Neuronal stem cell (in vitro differentiated cells): ENCODE data around the gene CFAP65.

ENCODE experiments used
- DNase-seq: peaks from one replicate; pipeline ENCODE4 v3.0.0-alpha.2; 2013; ENCODE audit warnings: low spot score
- H2AFZ ChIP-seq: one replicate; pipeline ENCODE4 v1.6.1; 2013; ENCODE audit warnings: mild to moderate bottlenecking, low read length, inconsistent platforms
- H2AK5ac ChIP-seq: 2 replicates; pipeline ENCODE4 v1.6.1; 2013; ENCODE audit warnings: low read depth, mild to moderate bottlenecking, inconsistent platforms, low read length, moderate library complexity, mixed read lengths
- H2BK120ac ChIP-seq: 2 replicates; pipeline ENCODE4 v1.6.1; 2013; ENCODE audit warnings: low read depth, mild to moderate bottlenecking, inconsistent platforms, low read length, moderate library complexity, mixed read lengths
- H2BK12ac ChIP-seq: one replicate; pipeline ENCODE4 v1.6.1; 2013; ENCODE audit warnings: low read length, inconsistent platforms
- H2BK15ac ChIP-seq: 2 replicates; pipeline ENCODE4 v1.6.1; 2013; ENCODE audit warnings: mild to moderate bottlenecking, low read length, inconsistent platforms, mixed read lengths
- H2BK5ac ChIP-seq: one replicate; pipeline ENCODE4 v1.6.1; 2013; ENCODE audit warnings: inconsistent platforms, mild to moderate bottlenecking, low read length, moderate library complexity
- H3K14ac ChIP-seq: one replicate; pipeline ENCODE4 v1.6.1; 2013; ENCODE audit warnings: low read length, inconsistent platforms
- H3K18ac ChIP-seq: 2 replicates; pipeline ENCODE4 v1.6.1; 2013; ENCODE audit warnings: low read length, inconsistent platforms
- H3K23ac ChIP-seq: 2 replicates; pipeline ENCODE4 v1.6.1; 2013; ENCODE audit warnings: low read depth, mild to moderate bottlenecking, mixed read lengths, low read length, inconsistent platforms; ENCODE audit not compliant: poor library complexity
- H3K27ac ChIP-seq: replicated peaks from 3 replicates; pipeline ENCODE4 v1.5.1; 2013; ENCODE audit warnings: low read length, inconsistent platforms
- H3K27me3 ChIP-seq, 3 experiments: 2 replicates each; pipeline ENCODE4 v1.6.1; 2013; ENCODE audit warnings: low read length in 3 of 3, mild to moderate bottlenecking in 2 of 3, inconsistent platforms in 1 of 3, low read depth in 1 of 3, mixed read lengths in 1 of 3, moderate library complexity in 1 of 3; ENCODE audit not compliant: control insufficient read depth in 3 of 3, insufficient read depth in 3 of 3
- H3K36me3 ChIP-seq, 2 donors: replicated peaks in 1 of 2; 2 replicates each; pipeline ENCODE4 v1.6.1; 2013; ENCODE audit warnings: low read length in 2 of 2; ENCODE audit not compliant: control insufficient read depth in 2 of 2, insufficient read depth in 2 of 2
- H3K4ac ChIP-seq: 2 replicates; pipeline ENCODE4 v1.6.1; 2013; ENCODE audit warnings: inconsistent platforms, mild to moderate bottlenecking, low read length, moderate library complexity
- H3K4me1 ChIP-seq, 2 donors: 1 replicate in 1 of 2; 2 replicates in 1 of 2; pipeline ENCODE4 v1.6.1; 2013; ENCODE audit warnings: low read length in 2 of 2, low read depth in 1 of 2; ENCODE audit not compliant: control insufficient read depth in 2 of 2, insufficient read depth in 1 of 2
- H3K4me2 ChIP-seq: one replicate; pipeline ENCODE4 v1.6.1; 2013; ENCODE audit warnings: mild to moderate bottlenecking, low read length, inconsistent platforms; ENCODE audit not compliant: insufficient read depth, poor library complexity, severe bottlenecking
- H3K4me3 ChIP-seq, 2 donors: 2 replicates each; pipeline ENCODE4 v1.5.1; 2013; ENCODE audit warnings: low read length in 2 of 2, mild to moderate bottlenecking in 2 of 2, inconsistent platforms in 1 of 2, moderate library complexity in 1 of 2
- H3K79me1 ChIP-seq: one replicate; pipeline ENCODE4 v1.6.1; 2013; ENCODE audit warnings: low read depth, mild to moderate bottlenecking, inconsistent platforms, low read length, moderate library complexity
- H3K9ac ChIP-seq: one replicate; pipeline ENCODE4 v1.6.1; 2013; ENCODE audit warnings: mild to moderate bottlenecking, low read depth, low read length, inconsistent platforms; ENCODE audit not compliant: poor library complexity
- H3K9me3 ChIP-seq, 2 donors: replicated peaks in 1 of 2; 2 replicates each; pipeline versions ENCODE3 to v1.6.1; 2013; ENCODE audit warnings: low read length in 2 of 2, mild to moderate bottlenecking in 2 of 2, inconsistent platforms in 1 of 2, low read depth in 1 of 2, mixed read lengths in 1 of 2, moderate library complexity in 1 of 2; ENCODE audit not compliant: control insufficient read depth in 2 of 2, insufficient read depth in 1 of 2
- H4K8ac ChIP-seq: one replicate; pipeline ENCODE4 v1.6.1; 2013; ENCODE audit warnings: low read depth, mild to moderate bottlenecking, inconsistent platforms, low read length, moderate library complexity
- H4K91ac ChIP-seq: one replicate; pipeline ENCODE4 v1.6.1; 2013; ENCODE audit warnings: low read length, low read depth, mild to moderate bottlenecking, inconsistent platforms; ENCODE audit not compliant: poor library complexity
- WGBS, 2 donors: extraction: QIAGEN DNeasy Blood & Tissue Kit; methylation state at CpG; one replicate each; pipeline ENCODE4 v1.1.7; 2013; ENCODE audit warnings: missing lambda C conversion rate in 2 of 2, mixed read lengths in 1 of 2; ENCODE audit not compliant: insufficient read length in 2 of 2, insufficient replicate concordance in 1 of 2; ENCODE audit errors: extremely low coverage in 2 of 2; 5-methylcytosine and 5-hydroxymethylcytosine counted together

Gene CFAP65

DNA sequence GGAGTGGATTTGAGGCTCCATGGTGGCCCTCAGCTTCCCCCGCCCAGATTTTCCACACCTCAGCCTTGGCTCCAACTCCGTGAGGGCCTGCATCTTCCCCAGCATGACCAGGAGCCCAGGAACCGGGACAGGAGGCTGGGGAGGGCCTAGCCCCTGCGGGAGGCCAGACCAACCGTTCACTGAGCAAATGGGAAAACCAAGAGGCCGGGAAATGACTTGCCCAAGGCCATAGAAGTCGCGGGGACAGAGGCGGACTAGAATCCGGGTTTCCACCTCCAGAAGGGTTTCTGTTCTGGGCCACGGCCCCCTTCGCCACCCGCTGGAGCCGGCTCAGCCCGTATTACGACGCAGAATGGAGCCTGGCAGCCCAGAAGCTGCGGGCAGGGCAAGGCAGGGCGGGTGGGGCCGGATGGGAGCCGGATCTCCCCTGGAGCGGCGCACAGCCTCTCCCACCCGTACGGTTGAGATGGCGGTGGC lies 40.2 kb downstream of the CFAP65 start:
- no peak overlapping the region for H4K8ac ChIP-seq
- H3K36me3 ChIP-seq, result no peaks in the 10 kb centered on the region
- no peak overlapping the region for H2BK15ac ChIP-seq
- no peak overlapping the region for H3K4me3 ChIP-seq
- peak overlapping the region; percentile 99 for H3K23ac ChIP-seq
- peaks cover 0 to 1% of the 10 kb centered on the region in 2 donors for H3K9me3 ChIP-seq
- no peaks in the 10 kb centered on the region for H3K79me1 ChIP-seq
- peak overlapping the region; percentile 57 for H3K18ac ChIP-seq
- H3K27me3 ChIP-seq, result peaks cover 34 to 95% (median 94%) of the 10 kb centered on the region in 3 experiments
- H3K4ac ChIP-seq, result no peak overlapping the region
- peaks cover 9 to 21% of the 10 kb centered on the region in 2 donors for H3K4me1 ChIP-seq
- H2AFZ ChIP-seq, result peak overlapping the region; percentile 73
- no peak overlapping the region for H2BK120ac ChIP-seq
- H3K4me2 ChIP-seq, result no peak overlapping the region
- peak overlapping the region; percentile 1 for H2AK5ac ChIP-seq
- no peak overlapping the region for H3K27ac ChIP-seq
- no CpG with 5 or more reads among the region's 26 CpGs for WGBS, 2 donors
- no peak overlapping the region for H3K14ac ChIP-seq
- no peak overlapping the region for H2BK5ac ChIP-seq
- no peak for DNase-seq
- H3K9ac ChIP-seq, result no peak overlapping the region
- no peak overlapping the region for H4K91ac ChIP-seq
- no peak overlapping the region for H2BK12ac ChIP-seq

DNA sequence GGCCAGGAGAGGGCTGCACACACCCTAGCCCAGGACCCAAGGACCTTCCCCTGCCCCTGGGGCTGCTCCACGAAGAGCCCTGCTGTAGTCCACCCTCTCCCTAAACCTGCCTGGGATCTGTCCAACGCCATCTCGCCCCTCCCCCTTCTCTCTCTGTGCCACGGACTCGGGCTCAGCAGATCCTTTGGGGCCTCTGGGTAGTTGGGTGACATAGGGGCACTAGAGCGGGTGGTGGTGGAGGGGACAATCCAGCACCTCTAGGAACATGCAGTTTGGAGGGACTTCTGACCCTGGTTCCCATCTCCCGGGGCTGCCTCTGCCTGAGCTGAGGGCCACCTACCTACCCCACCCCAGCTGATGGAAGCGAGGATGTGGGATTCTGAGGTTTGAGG lies 40.8 kb downstream of the CFAP65 start:
- Histone ChIP-seq H3K18ac (peak overlapping the region; percentile 35), H3K27ac (no peak overlapping the region), H4K91ac (no peak overlapping the region), H3K4me3 (peak overlapping the region in 1 of 2 donors; percentile 7), H3K4ac (no peak overlapping the region), H3K9ac (no peak overlapping the region), H3K4me2 (peak overlapping the region; percentile 11), H2BK15ac (no peak overlapping the region), H3K9me3 (peaks cover 0 to 1% of the 10 kb centered on the region in 2 donors), H2BK5ac (no peak overlapping the region), H3K4me1 (peaks cover 9 to 23% of the 10 kb centered on the region in 2 donors), H4K8ac (no peak overlapping the region), H3K36me3 (no peaks in the 10 kb centered on the region), H2BK12ac (no peak overlapping the region), H2BK120ac (no peak overlapping the region), H3K27me3 (peaks cover 37 to 96% (median 92%) of the 10 kb centered on the region in 3 experiments), H2AK5ac (peak overlapping the region; percentile 61), H3K23ac (peak overlapping the region; percentile 87), H3K14ac (no peak overlapping the region), H3K79me1 (no peaks in the 10 kb centered on the region), H2AFZ (no peak overlapping the region)
- WGBS, 2 donors, result no CpG with 5 or more reads among the region's 8 CpGs
- DNase-seq, result no peak

DNA sequence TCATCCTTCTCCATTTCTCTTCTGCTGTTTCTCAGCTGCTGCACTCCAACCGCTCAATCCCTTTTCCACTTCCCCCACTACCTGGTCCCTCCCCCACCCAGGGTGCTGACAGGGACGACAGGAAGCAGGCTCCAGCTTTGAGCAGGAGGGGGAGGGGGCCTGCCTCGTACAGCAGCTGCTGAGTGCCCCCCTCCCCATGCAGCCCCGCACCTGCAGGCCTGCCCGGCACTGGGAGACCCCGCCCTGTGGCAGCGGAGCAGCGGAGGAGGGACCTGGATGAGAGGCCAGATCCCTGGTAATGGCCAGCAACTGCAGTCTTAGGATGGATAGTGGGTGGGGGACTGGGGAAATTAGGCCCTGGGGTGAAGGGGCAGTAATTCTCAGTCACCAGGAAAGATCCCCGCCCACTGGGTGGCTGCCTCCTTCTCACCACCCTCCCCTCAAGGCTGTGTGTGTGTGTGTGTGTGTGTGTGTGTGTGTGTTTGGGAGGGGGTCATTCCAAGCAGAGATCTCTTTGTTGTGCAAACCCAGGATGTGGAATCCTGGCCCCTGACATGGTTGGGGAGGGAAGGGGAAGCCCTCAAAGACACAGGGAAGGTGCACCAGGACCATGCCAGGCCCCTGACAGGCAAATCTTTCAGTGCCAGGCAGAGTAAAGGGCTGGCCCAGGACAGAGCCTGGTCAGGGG lies 41.3 kb downstream of the CFAP65 start:
- peaks cover 9 to 23% of the 10 kb centered on the region in 2 donors for H3K4me1 ChIP-seq
- peaks cover 42 to 96% (median 92%) of the 10 kb centered on the region in 3 experiments for H3K27me3 ChIP-seq
- H3K36me3 ChIP-seq, result no peaks in the 10 kb centered on the region
- H2AK5ac ChIP-seq, result peak overlapping the region; percentile 61
- H2AFZ ChIP-seq, result no peak overlapping the region
- no peak overlapping the region for H3K4ac ChIP-seq
- H3K79me1 ChIP-seq, result no peaks in the 10 kb centered on the region
- no peak overlapping the region for H4K91ac ChIP-seq
- no CpG with 5 or more reads among the region's 9 CpGs for WGBS, 2 donors
- no peak overlapping the region for H2BK120ac ChIP-seq
- H3K9ac ChIP-seq, result peak overlapping the region; percentile 57
- H3K9me3 ChIP-seq, result peaks cover 0 to 1% of the 10 kb centered on the region in 2 donors
- peak overlapping the region; percentile 63 for H2BK15ac ChIP-seq
- H3K18ac ChIP-seq, result peak overlapping the region; percentile 35
- DNase-seq, result no peak
- H3K4me2 ChIP-seq, result no peak overlapping the region
- no peak overlapping the region for H2BK5ac ChIP-seq
- no peak overlapping the region for H2BK12ac ChIP-seq
- no peak overlapping the region for H3K27ac ChIP-seq
- no peak overlapping the region for H3K14ac ChIP-seq
- no peak overlapping the region for H3K4me3 ChIP-seq
- H4K8ac ChIP-seq, result no peak overlapping the region
- H3K23ac ChIP-seq, result peak overlapping the region; percentile 98

DNA sequence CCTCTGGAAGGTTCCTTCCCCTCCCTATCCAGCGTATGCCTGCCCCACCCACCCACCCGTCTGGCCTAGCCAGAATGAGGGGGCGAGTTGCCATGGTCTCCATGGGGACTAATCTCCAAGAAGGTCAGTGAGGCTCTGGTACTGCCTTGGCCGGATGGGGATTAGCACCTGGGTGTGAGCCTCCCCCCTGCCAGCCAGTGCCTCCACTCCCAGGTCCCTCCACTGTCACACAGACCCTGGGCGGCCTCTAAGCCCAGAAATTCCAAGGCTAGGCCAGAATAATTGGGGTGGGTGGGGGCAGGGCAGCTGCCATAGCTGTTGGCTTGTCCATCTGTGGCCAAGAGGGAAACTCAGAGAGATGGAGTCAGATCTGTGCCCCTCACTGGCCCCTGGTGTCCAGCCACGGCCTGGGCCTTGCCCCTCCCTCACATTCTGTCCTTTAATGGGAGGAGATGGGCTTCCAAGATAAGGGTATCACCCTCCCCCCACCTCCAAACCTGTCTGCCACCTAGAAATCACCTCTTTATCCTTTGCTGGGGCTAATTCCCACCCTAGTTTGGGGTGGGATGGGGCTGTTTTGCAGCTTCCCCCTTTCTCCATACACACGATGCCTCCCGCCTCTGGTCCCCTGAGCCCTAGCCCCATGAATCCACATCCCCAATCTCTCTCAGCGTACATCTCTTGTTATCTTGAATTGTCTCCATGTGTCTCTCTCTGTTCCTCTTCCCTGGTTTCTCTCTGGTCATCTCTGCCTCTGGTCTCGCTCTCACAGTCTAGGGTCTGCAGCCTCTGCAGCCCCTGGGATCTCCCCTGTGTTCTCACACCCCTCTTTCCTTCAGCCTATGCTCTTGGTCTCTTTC lies 42.1 kb downstream of the CFAP65 start:
- no peak overlapping the region for H2AFZ ChIP-seq
- peak overlapping the region; percentile 98 for H3K23ac ChIP-seq
- H2BK15ac ChIP-seq, result peak overlapping the region; percentile 63
- H2AK5ac ChIP-seq, result no peak overlapping the region
- H4K8ac ChIP-seq, result no peak overlapping the region
- no peak overlapping the region for H3K4me2 ChIP-seq
- no peak overlapping the region for H3K27ac ChIP-seq
- peaks cover 9 to 23% of the 10 kb centered on the region in 2 donors for H3K4me1 ChIP-seq
- no CpG with 5 or more reads among the region's 10 CpGs for WGBS, 2 donors
- no peak overlapping the region for H3K4ac ChIP-seq
- no peak for DNase-seq
- H2BK5ac ChIP-seq, result no peak overlapping the region
- no peak overlapping the region for H3K18ac ChIP-seq
- H3K14ac ChIP-seq, result no peak overlapping the region
- H4K91ac ChIP-seq, result no peak overlapping the region
- H3K9ac ChIP-seq, result no peak overlapping the region
- H3K9me3 ChIP-seq, result peaks cover 0 to 1% of the 10 kb centered on the region in 2 donors
- H3K36me3 ChIP-seq, result no peaks in the 10 kb centered on the region
- peaks cover 49 to 98% (median 95%) of the 10 kb centered on the region in 3 experiments for H3K27me3 ChIP-seq
- H2BK120ac ChIP-seq, result no peak overlapping the region
- H3K79me1 ChIP-seq, result no peaks in the 10 kb centered on the region
- H3K4me3 ChIP-seq, result no peak overlapping the region
- no peak overlapping the region for H2BK12ac ChIP-seq
